K562 (cell line): ENCODE results near the gene PFKFB2. TPM values are rescaled to one million over a fixed set of nuclear protein-coding genes. Genes with fewer than 3 reads are reported as not detected.

Experiments used
- ARID2 ChIP-seq: fragments of 450-650 bp; IDR thresholded peaks from 2 replicates; pipeline ENCODE4 v1.6.1; 2017; ENCODE audit warnings: antibody characterized with exemption, mild to moderate bottlenecking
- ARNT ChIP-seq, 2 experiments: fragments of 450-650 bp; IDR thresholded peaks; 2 replicates each; pipeline ENCODE4 v1.6.1; 2016; ENCODE audit warnings: mild to moderate bottlenecking in 1 of 2
- ATF7 ChIP-seq: fragments of 450-650 bp; IDR thresholded peaks from 2 replicates; pipeline ENCODE4 v1.7.1; 2014; ENCODE audit warnings: mild to moderate bottlenecking, moderate library complexity
- BDP1 ChIP-seq: IDR thresholded peaks from 3 replicates; pipeline ENCODE4 v1.6.1; 2011; ENCODE audit not compliant: insufficient read length, insufficient read depth
- CTCFL ChIP-seq: IDR thresholded peaks from 2 replicates; pipeline ENCODE4 v1.6.1; 2011; ENCODE audit warnings: borderline replicate concordance, low read depth, mild to moderate bottlenecking, moderate library complexity, low read length; ENCODE audit not compliant: insufficient read depth, poor library complexity, severe bottlenecking
- DLX4 ChIP-seq: fragments of 250-450 bp; sonication (Bioruptor Pico); IDR thresholded peaks from 2 replicates; pipeline ENCODE4 v1.6.1; 2021; ENCODE audit warnings: mild to moderate bottlenecking
- ELF1 ChIP-seq: fragments of 200-800 bp; sonication (Bioruptor generic); IDR thresholded peaks from 2 replicates; pipeline ENCODE4 v1.6.1; 2016; ENCODE audit warnings: missing genetic modification characterization, missing compliant biosample characterization
- EZH2 ChIP-seq: IDR thresholded peaks from 2 replicates; pipeline ENCODE4 v1.6.1; 2012; ENCODE audit warnings: low read depth, mild to moderate bottlenecking, inconsistent platforms, low read length, borderline replicate concordance
- FOXK1 ChIP-seq: sonication (generic); formaldehyde crosslinking; IDR thresholded peaks from 2 replicates; pipeline ENCODE4 v1.8.0; 2022; ENCODE audit warnings: missing genetic modification reagents, mild to moderate bottlenecking, borderline replicate concordance
- GTF2A2 ChIP-seq: IDR thresholded peaks from 2 replicates; pipeline ENCODE4 v1.6.1; 2016; ENCODE audit warnings: mild to moderate bottlenecking, missing genetic modification characterization, missing compliant biosample characterization
- HNRNPL ChIP-seq: fragments of 200-400 bp; formaldehyde crosslinking; IDR thresholded peaks from 2 replicates; pipeline ENCODE4 v1.6.1; 2017; ENCODE audit warnings: low read depth, mild to moderate bottlenecking, low read length
- JUNB ChIP-seq: fragments of 450-650 bp; formaldehyde crosslinking; conservative IDR thresholded peaks from 2 replicates; pipeline ENCODE4 v1.4.0; 2020; ENCODE audit warnings: mild to moderate bottlenecking
- NKRF ChIP-seq: fragments of 450-650 bp; IDR thresholded peaks from 2 replicates; pipeline ENCODE4 v1.6.1; 2016; ENCODE audit warnings: borderline replicate concordance
- NR4A1 ChIP-seq, 2 experiments: fragments of 250-450 bp in 1 of 2; fragments of 450-650 bp in 1 of 2; sonication (Bioruptor Pico) in 1 of 2; IDR thresholded peaks; 2 replicates each; pipeline versions ENCODE4 v1.4.0 to v1.6.1; 2016 to 2020; ENCODE audit warnings: mild to moderate bottlenecking in 2 of 2, missing compliant biosample characterization in 1 of 2, missing genetic modification characterization in 1 of 2, moderate library complexity in 1 of 2
- SMC3 ChIP-seq: conservative IDR thresholded peaks from 2 replicates; pipeline ENCODE4 v1.6.1; 2011; ENCODE audit warnings: low read depth, low read length, improper control_type of control experiment; ENCODE audit not compliant: insufficient read depth
- STAG1 ChIP-seq: sonication (generic); formaldehyde crosslinking; IDR thresholded peaks from 2 replicates; pipeline ENCODE4 v1.5.0; 2020; ENCODE audit warnings: missing genetic modification reagents, borderline replicate concordance
- ZBED1 ChIP-seq: IDR thresholded peaks from 2 replicates; pipeline ENCODE4 v1.6.1; 2014
- ZBTB33 ChIP-seq: sonication (generic); formaldehyde crosslinking; IDR thresholded peaks from 2 replicates; pipeline ENCODE4 v1.8.1; 2023; ENCODE audit warnings: mild to moderate bottlenecking, missing genetic modification reagents
- ZFP1 ChIP-seq: fragments of 450-650 bp; formaldehyde crosslinking; IDR thresholded peaks from 2 replicates; pipeline ENCODE4 v1.4.0; 2020; ENCODE audit warnings: mild to moderate bottlenecking, mixed read lengths
- ZNF175 ChIP-seq: fragments of 200-800 bp; sonication (Bioruptor generic); IDR thresholded peaks from 2 replicates; pipeline ENCODE4 v1.6.1; 2016; ENCODE audit warnings: low read depth, mild to moderate bottlenecking, missing genetic modification characterization, missing compliant biosample characterization
- ZNF217 ChIP-seq: sonication (generic); formaldehyde crosslinking; IDR thresholded peaks from 2 replicates; pipeline ENCODE4 v1.8.0; 2022; ENCODE audit warnings: mild to moderate bottlenecking, missing genetic modification reagents
- ZSCAN32 ChIP-seq: fragments of 450-650 bp; formaldehyde crosslinking; IDR thresholded peaks from 2 replicates; pipeline ENCODE4 v1.4.0; 2020; ENCODE audit warnings: mild to moderate bottlenecking, moderate library complexity
- polyA plus RNA-seq, 8 experiments: library from polyadenylated mRNA; depleted of rRNA in 4 of 8; stranded (reverse) in 5 of 8; unstranded in 3 of 8; fragments of >200 nt; fragmentation: Nextera tagmentation in 2 of 8; fragmentation: Illumina TruSeq in 1 of 8; extraction: Ambion mirVana in 2 of 8; extraction: Trizol in 1 of 8; gene quantifications; 2 replicates each; pipeline versions ENCODE4 v1.2.1 to v1.2.3, GENCODE V29; 2011 to 2014; ENCODE audit warnings: inconsistent platforms in 1 of 8, missing spikeins in 1 of 8
- total RNA-seq, 7 experiments: library from RNA; depleted of rRNA in 6 of 7; stranded (reverse); fragments of >200 nt in 6 of 7; fragmentation: Illumina TruSeq in 2 of 7; extraction: Trizol in 2 of 7; gene quantifications; 2 replicates each; pipeline versions ENCODE4 v1.2.1 to v1.2.3, GENCODE V29; 2011 to 2021; ENCODE audit warnings: low replicate concordance in 1 of 7

Gene PFKFB2
- total and polyA plus RNA-seq, 9 of the 15 experiments (the other 6 are each of a cell fraction or from before 2014, with no cell fraction given): 6.9 to 26.0 (median 16.4) TPM

- TF ChIP-seq FOXK1: no peak
- TF ChIP-seq ZNF217: no peak
- TF ChIP-seq GTF2A2 (tag): peak; percentile 74
- TF ChIP-seq JUNB (CRISPR knock-in tag): no peak; the same call in none of the 2 replicates
- TF ChIP-seq ATF7: no peak
- TF ChIP-seq ARNT (IDR thresholded peaks at IDR 0.05): no peak
- TF ChIP-seq CTCFL: no peak
- 0 out of 2 replicates have a peak, but pooled peaks have one; percentile 48 for TF ChIP-seq HNRNPL
- TF ChIP-seq ARID2: no peak
- peak; percentile 35; the same call in 1 of the 2 replicates for TF ChIP-seq ZFP1
- TF ChIP-seq ZSCAN32 (CRISPR knock-in tag): 0 out of 2 replicates have a peak, but pooled peaks have one; percentile 55
- no peak for TF ChIP-seq ZBTB33 (CRISPR knock-in tag)
- TF ChIP-seq ZBED1: no peak
- TF ChIP-seq EZH2: no peak
- TF ChIP-seq SMC3: no peak
- no peak for TF ChIP-seq ELF1 (tag)
- TF ChIP-seq ZNF175 (CRISPR knock-in tag): no peak
- no peak for TF ChIP-seq NKRF
- TF ChIP-seq BDP1: no peak
- no peak for TF ChIP-seq STAG1 (CRISPR knock-in tag)
- peak; percentile 91; the same call in 1 of the 2 replicates for TF ChIP-seq NR4A1 (CRISPR knock-in tag; IDR thresholded peaks at IDR 0.05)
- TF ChIP-seq NR4A1 (tag; IDR thresholded peaks at IDR 0.05): peak; percentile 90
- no peak for TF ChIP-seq DLX4
These were observed 27.8 kb upstream of the PFKFB2 start (continued) for GRCh38 chr1:207025146-207025880.
